GM12878 (cell line): Measurements from ENCODE around the gene OR10G3. TPM values are rescaled to one million over a fixed set of nuclear protein-coding genes. Genes with fewer than 3 reads are reported as not detected.

ENCODE experiments used
- ATAC-seq: fragments of 200-7000 bp; cut with Tn5 transposase; 3 replicates; pipeline ENCODE4 v1.9.1; 2020; ENCODE audit warnings: mild to moderate bottlenecking, moderate library complexity
- BruUV-seq: library from RNA; stranded (reverse); fragments of 400-500 nt; replicated peaks from 2 replicates; lab custom pipeline; 2021; lab: Mats Ljungman, UMichigan
- CTCF ChIA-PET: fragments of 300-600 bp; sonication (Branson Sonifier 250); formaldehyde crosslinking; extraction: SDS; loops from one replicate; lab custom pipeline; 2021; ENCODE audit warnings: inconsistent platforms; lab: Yijun Ruan, JAX
- POLR2A ChIA-PET: fragments of 350-600 bp; formaldehyde crosslinking; extraction: SDS; loops from one replicate; lab custom pipeline; 2021; ENCODE audit warnings: inconsistent platforms; lab: Charles Lee
- RAD21 ChIA-PET: fragments of 300-600 bp; sonication (Branson Sonifier 250); formaldehyde crosslinking; loops from one replicate; lab custom pipeline; 2023; ENCODE audit warnings: antibody characterized with exemption; ENCODE audit not compliant: unreplicated experiment; lab: Charles Lee
- SMC1A ChIA-PET: fragments of 300-600 bp; sonication (Branson Sonifier 250); formaldehyde crosslinking; loops from one replicate; lab custom pipeline; 2023; ENCODE audit not compliant: unreplicated experiment, uncharacterized antibody; lab: Charles Lee
- DNase-seq: peaks from one replicate; pipeline ENCODE4 v3.0.0-alpha.2; 2011; ENCODE audit warnings: low read depth, low spot score
- FAIRE-seq: peaks from 3 replicates; lab custom pipeline; 2011; peaks lifted over from hg19 to GRCh38; lab: Jason Lieb, UNC
- H2AFZ ChIP-seq: 2 replicates; pipeline ENCODE4 v1.6.0; 2011; ENCODE audit warnings: low read depth, low read length, control low read depth; ENCODE audit not compliant: control insufficient read depth
- H3K27ac ChIP-seq: 2 replicates; pipeline ENCODE4 v1.5.1; 2011; ENCODE audit warnings: control low read depth; ENCODE audit not compliant: control insufficient read depth, insufficient read depth
- H3K27me3 ChIP-seq, 2 experiments: replicated peaks in 1 of 2; 2 replicates each; pipeline versions ENCODE4 v1.6.0 to v1.6.1; 2011; ENCODE audit warnings: low read length in 1 of 2; ENCODE audit not compliant: control insufficient read depth in 2 of 2, insufficient read depth in 2 of 2
- H3K36me3 ChIP-seq, 2 experiments: 2 replicates each; pipeline ENCODE4 v1.5.1; 2011; ENCODE audit warnings: low read length in 1 of 2; ENCODE audit not compliant: control insufficient read depth in 2 of 2, insufficient read depth in 2 of 2
- H3K4me1 ChIP-seq: 2 replicates; pipeline ENCODE4 v1.6.1; 2011; ENCODE audit warnings: mild to moderate bottlenecking, low read length, moderate library complexity, mixed read lengths; ENCODE audit not compliant: control insufficient read depth, insufficient read depth
- H3K4me2 ChIP-seq: 2 replicates; pipeline ENCODE4 v1.6.0; 2011; ENCODE audit warnings: control low read depth; ENCODE audit not compliant: control insufficient read depth, insufficient read depth
- H3K4me3 ChIP-seq: fragments of 200-600 bp; sonication (generic); 2 replicates; pipeline ENCODE4 v1.5.1; 2016
- H3K79me2 ChIP-seq: 2 replicates; pipeline ENCODE4 v1.6.0; 2011; ENCODE audit warnings: low read length; ENCODE audit not compliant: control insufficient read depth, insufficient read depth
- H3K9ac ChIP-seq: 2 replicates; pipeline ENCODE4 v1.8.0; 2011; ENCODE audit warnings: low read length, control low read depth, mixed read lengths; ENCODE audit not compliant: control insufficient read depth, insufficient read depth
- H3K9me3 ChIP-seq: replicated peaks from 3 replicates; pipeline ENCODE4 v1.5.1; 2011; ENCODE audit warnings: mild to moderate bottlenecking, low read length; ENCODE audit not compliant: control insufficient read depth, insufficient read depth
- H4K20me1 ChIP-seq: 2 replicates; pipeline ENCODE4 v1.6.0; 2011; ENCODE audit not compliant: control insufficient read depth, insufficient read depth
- CEBPB ChIP-seq, 2 experiments: fragments of 150-350 bp in 1 of 2; IDR thresholded peaks; 2 replicates each; pipeline ENCODE4 v1.6.1; 2012 to 2014; ENCODE audit warnings: low read depth in 2 of 2, low read length in 2 of 2, borderline replicate concordance in 1 of 2, inconsistent platforms in 1 of 2
- IRF4 ChIP-seq: IDR thresholded peaks from 2 replicates; pipeline ENCODE4 v1.6.1; 2011; ENCODE audit warnings: low read depth, low read length
- LARP7 ChIP-seq: fragments of 450-650 bp; IDR thresholded peaks from 2 replicates; pipeline ENCODE4 v1.6.1; 2017; ENCODE audit warnings: mild to moderate bottlenecking
- MTA2 ChIP-seq: fragments of 450-650 bp; IDR thresholded peaks from 2 replicates; pipeline ENCODE4 v1.6.1; 2016; ENCODE audit warnings: low read depth, mild to moderate bottlenecking, moderate library complexity
- MTA3 ChIP-seq: IDR thresholded peaks from 2 replicates; pipeline ENCODE4 v1.6.1; 2012; ENCODE audit warnings: low read length, inconsistent platforms, borderline replicate concordance
- PML ChIP-seq: IDR thresholded peaks from 2 replicates; pipeline ENCODE4 v1.6.1; 2012; ENCODE audit warnings: low read length, inconsistent platforms
- SMC3 ChIP-seq: IDR thresholded peaks from 2 replicates; pipeline ENCODE4 v1.6.1; 2011; ENCODE audit warnings: low read length, improper control_type of control experiment, borderline replicate concordance
- TAF1 ChIP-seq: IDR thresholded peaks from 2 replicates; pipeline ENCODE4 v1.6.1; 2011; ENCODE audit warnings: mild to moderate bottlenecking, low read depth, low read length, borderline replicate concordance
- TCF12 ChIP-seq: IDR thresholded peaks from 2 replicates; pipeline ENCODE4 v1.6.1; 2011; ENCODE audit warnings: low read depth, mild to moderate bottlenecking, low read length
- in situ Hi-C: fragments of 300-500 bp; cut with MboI; formaldehyde crosslinking; loops from 9 replicates; pipeline ENCODE4 v1.14.3; 2018; ENCODE audit warnings: mixed read lengths
- intact Hi-C: fragments of 100-400 bp; cut with micrococcal nuclease; formaldehyde crosslinking; loops from one replicate; pipeline ENCODE4 v1.14.2; 2022; ENCODE audit not compliant: unreplicated experiment
- polyA plus RNA-seq, 11 experiments: library from polyadenylated mRNA; depleted of rRNA in 4 of 11; unstranded in 6 of 11; stranded (reverse) in 5 of 11; fragments of >200 nt; fragmentation: Nextera tagmentation in 4 of 11; fragmentation: Illumina TruSeq in 1 of 11; extraction: Ambion mirVana in 4 of 11; extraction: Trizol in 1 of 11; gene quantifications; 1 replicate in 1 of 11; 2 replicates in 10 of 11; pipeline versions ENCODE4 v1.2.1 to v1.2.3, GENCODE V29; 2011 to 2016; ENCODE audit warnings: inconsistent platforms in 2 of 11, missing spikeins in 2 of 11, low read depth in 1 of 11
- total RNA-seq, 4 experiments: library from RNA; depleted of rRNA in 3 of 4; stranded (reverse); fragments of >200 nt in 3 of 4; fragmentation: Illumina TruSeq in 1 of 4; extraction: Trizol in 1 of 4; gene quantifications; 2 replicates each; pipeline versions ENCODE4 v1.2.1 to v1.2.3, GENCODE V29; 2013 to 2021
- TF ChIP-seq, protein P1 (sequence below): fragments of 450-650 bp; formaldehyde crosslinking; IDR thresholded peaks from 2 replicates; pipeline ENCODE4 v1.5.0; 2022; ENCODE audit warnings: mild to moderate bottlenecking, missing genetic modification characterization

Gene OR10G3
- total and polyA plus RNA-seq, 10 of the 15 experiments (the other 5 are each of a cell fraction or from before 2014, with no cell fraction given), result not detected

DNA sequence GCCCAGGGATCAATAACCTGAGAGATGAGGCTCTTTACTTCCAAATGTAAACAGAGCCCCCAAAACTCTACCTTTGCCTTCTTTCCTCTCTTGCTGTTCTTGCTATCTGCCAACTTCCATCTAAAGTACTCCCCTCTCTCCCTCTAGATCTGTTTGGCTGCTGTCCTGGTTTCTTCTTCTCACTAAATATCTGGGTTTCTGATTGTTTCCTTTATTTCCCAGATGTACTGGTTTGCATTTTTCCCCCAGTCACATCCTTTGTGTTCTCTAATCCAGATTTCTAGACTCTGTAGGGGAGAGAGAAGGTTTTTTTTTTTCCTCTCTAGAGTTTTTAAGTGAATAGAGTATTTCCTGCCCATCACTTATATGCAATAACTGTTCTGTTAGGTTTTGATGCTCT, 46.6 kb downstream of the OR10G3 start:
- no peaks in the 10 kb centered on the region for H3K9me3 ChIP-seq
- no peak for FAIRE-seq
- SMC1A ChIA-PET, result interaction anchor here (0.9 to 2.5 kb wide), 3 partner anchors 20 to 35 kb away, joined by 3 to 16 read pairs (median 6); no protein-coding TSS in a partner anchor
- peaks cover 2 to 7% of the 10 kb centered on the region in 2 experiments; a peak in 3 of 4 replicates for H3K27me3 ChIP-seq
- in situ Hi-C loops, result no loop called here
- H3K4me1 ChIP-seq, result no peaks in the 10 kb centered on the region; the same call in 1 of the 2 replicates
- intact Hi-C loops, result no loop called here
- no peaks in the 10 kb centered on the region for H3K36me3 ChIP-seq
- BruUV-seq, result no TSS peak
- RAD21 ChIA-PET, result interaction anchor here (1.4 kb wide), 1 partner anchor 35 kb away, joined by 13 read pairs; no protein-coding TSS in a partner anchor
- ATAC-seq, result no peak
- CTCF ChIA-PET, result interaction anchor here (0.6 to 1.4 kb wide), 3 partner anchors 34 to 152 kb away, joined by 3 to 10 read pairs (median 4); no protein-coding TSS in a partner anchor
- H3K4me2 ChIP-seq, result no peak overlapping the region
- DNase-seq, result no peak
- no peak overlapping the region for H2AFZ ChIP-seq
- H3K27ac ChIP-seq, result no peak overlapping the region
- POLR2A ChIA-PET, result interaction anchor here (0.5 to 1.0 kb wide), 2 partner anchors 35 to 49 kb away, joined by 3 to 4 read pairs; no protein-coding TSS in a partner anchor
- H3K4me3 ChIP-seq, result no peak overlapping the region
- H4K20me1 ChIP-seq, result no peaks in the 10 kb centered on the region
- TF ChIP-seq LARP7 (no peak), MTA3 (no peak), TAF1 (no peak), PML (no peak), SMC3 (no peak), CEBPB (IDR thresholded peaks at IDR 0.05; ENCODE audit: borderline replicate concordance in 1 of 2, low read depth in 2 of 2, low read length in 2 of 2) (no peak), IRF4 (no peak), TCF12 (no peak), MTA2 (no peak)
- TF ChIP-seq, protein P1, sequence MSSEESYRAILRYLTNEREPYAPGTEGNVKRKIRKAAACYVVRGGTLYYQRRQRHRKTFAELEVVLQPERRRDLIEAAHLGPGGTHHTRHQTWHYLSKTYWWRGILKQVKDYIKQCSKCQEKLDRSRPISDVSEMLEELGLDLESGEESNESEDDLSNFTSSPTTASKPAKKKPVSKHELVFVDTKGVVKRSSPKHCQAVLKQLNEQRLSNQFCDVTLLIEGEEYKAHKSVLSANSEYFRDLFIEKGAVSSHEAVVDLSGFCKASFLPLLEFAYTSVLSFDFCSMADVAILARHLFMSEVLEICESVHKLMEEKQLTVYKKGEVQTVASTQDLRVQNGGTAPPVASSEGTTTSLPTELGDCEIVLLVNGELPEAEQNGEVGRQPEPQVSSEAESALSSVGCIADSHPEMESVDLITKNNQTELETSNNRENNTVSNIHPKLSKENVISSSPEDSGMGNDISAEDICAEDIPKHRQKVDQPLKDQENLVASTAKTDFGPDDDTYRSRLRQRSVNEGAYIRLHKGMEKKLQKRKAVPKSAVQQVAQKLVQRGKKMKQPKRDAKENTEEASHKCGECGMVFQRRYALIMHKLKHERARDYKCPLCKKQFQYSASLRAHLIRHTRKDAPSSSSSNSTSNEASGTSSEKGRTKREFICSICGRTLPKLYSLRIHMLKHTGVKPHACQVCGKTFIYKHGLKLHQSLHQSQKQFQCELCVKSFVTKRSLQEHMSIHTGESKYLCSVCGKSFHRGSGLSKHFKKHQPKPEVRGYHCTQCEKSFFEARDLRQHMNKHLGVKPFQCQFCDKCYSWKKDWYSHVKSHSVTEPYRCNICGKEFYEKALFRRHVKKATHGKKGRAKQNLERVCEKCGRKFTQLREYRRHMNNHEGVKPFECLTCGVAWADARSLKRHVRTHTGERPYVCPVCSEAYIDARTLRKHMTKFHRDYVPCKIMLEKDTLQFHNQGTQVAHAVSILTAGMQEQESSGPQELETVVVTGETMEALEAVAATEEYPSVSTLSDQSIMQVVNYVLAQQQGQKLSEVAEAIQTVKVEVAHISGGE (CRISPR knock-in tag), result no peak
- H3K9ac ChIP-seq, result no peak overlapping the region
- no peaks in the 10 kb centered on the region for H3K79me2 ChIP-seq
